Measurements from ENCODE around the gene ARHGEF26. TPM values are rescaled to one million over a fixed set of nuclear protein-coding genes. Genes with fewer than 3 reads are reported as not detected.

Gene ARHGEF26
- total and polyA plus RNA-seq, 9 donors, result 9.4 to 20.1 (median 12.2) TPM

DNA sequence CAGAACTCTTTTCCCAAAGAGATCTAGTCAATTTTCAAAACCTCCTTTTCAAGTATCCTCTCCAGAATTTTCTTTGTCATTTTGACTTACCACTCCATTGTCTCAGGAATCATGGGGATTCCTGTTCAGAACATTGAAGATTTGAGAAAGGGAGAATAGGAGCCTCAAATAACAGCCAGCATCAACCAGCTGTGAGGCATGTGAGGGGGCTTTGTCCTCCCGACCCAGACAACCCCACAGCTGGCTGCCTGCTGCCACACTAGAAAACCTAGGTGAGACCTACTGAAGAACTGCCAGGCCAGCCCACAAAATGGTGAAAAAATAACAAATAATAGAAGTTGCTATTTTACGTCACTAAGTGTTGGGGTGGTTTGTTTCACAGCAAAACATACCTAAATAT, 5.9 kb upstream of the ARHGEF26 start:
- Histone ChIP-seq H3K27me3 (ENCODE audit: control insufficient read depth, insufficient read depth, low read length) (no peaks in the 10 kb centered on the region), H3K27ac (ENCODE audit: low read length) (no peak overlapping the region), H3K4me1 (ENCODE audit: control insufficient read depth, insufficient read depth, low read length) (peaks cover under 1% of the 10 kb centered on the region), H3K4me3 (ENCODE audit: low read length) (no peak overlapping the region), H3K9me3 (replicated peaks; ENCODE audit: control insufficient read depth, low read depth, low read length) (no peaks in the 10 kb centered on the region), H3K36me3 (ENCODE audit: control insufficient read depth, insufficient read depth, low read length) (no peaks in the 10 kb centered on the region)
- DNase-seq, result no peak
- WGBS (ENCODE audit: insufficient coverage), result no CpG with 5 or more reads among the region's 2 CpGs

GRCh38 chr3:154119951-154120350, 1.2 kb upstream of the ARHGEF26 start:
- Histone ChIP-seq H3K27me3 (ENCODE audit: control insufficient read depth, insufficient read depth, low read length) (peaks cover 14% of the 10 kb centered on the region), H3K36me3 (ENCODE audit: control insufficient read depth, insufficient read depth, low read length) (no peaks in the 10 kb centered on the region), H3K4me3 (ENCODE audit: low read length) (no peak overlapping the region), H3K4me1 (ENCODE audit: control insufficient read depth, insufficient read depth, low read length) (peaks cover 12% of the 10 kb centered on the region), H3K9me3 (replicated peaks; ENCODE audit: control insufficient read depth, low read depth, low read length) (no peaks in the 10 kb centered on the region), H3K27ac (ENCODE audit: low read length) (no peak overlapping the region)
- no CpG with 5 or more reads among the region's 2 CpGs for WGBS (ENCODE audit: insufficient coverage)
- DNase-seq, result no peak

DNA sequence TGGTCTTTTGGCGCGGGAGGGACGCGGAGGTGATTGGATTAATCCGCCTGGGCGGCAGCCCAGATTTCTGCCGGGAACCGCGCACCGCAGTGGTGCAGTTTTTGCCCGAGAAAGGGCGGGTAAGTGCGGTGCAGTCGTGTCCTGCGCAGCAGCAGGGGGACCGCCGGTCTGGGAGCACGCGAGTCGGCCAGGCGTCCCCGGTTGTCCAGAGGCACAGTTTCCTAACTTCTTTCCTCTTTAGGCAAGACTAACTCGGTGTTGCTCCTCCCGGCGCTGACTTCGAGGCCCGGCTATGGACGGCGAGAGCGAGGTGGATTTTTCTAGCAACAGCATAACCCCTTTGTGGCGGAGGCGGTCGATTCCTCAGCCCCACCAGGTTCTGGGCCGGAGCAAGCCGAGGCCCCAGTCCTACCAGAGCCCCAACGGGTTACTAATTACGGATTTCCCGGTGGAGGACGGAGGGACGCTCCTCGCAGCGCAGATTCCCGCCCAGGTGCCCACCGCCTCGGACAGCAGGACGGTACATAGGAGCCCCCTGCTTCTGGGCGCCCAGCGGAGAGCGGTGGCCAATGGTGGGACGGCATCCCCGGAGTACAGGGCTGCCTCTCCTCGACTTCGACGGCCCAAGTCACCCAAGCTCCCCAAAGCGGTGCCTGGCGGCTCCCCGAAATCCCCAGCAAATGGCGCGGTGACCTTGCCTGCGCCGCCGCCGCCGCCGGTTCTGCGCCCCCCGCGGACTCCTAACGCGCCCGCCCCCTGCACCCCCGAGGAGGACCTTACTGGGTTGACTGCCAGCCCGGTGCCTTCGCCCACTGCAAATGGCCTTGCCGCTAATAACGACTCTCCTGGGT, 736 bp downstream of the ARHGEF26 start:
- Histone ChIP-seq H3K4me3 (ENCODE audit: low read length) (peak overlapping the region; percentile 66), H3K27ac (ENCODE audit: low read length) (peak overlapping the region; percentile 52), H3K9me3 (replicated peaks; ENCODE audit: control insufficient read depth, low read depth, low read length) (no peaks in the 10 kb centered on the region), H3K27me3 (ENCODE audit: control insufficient read depth, insufficient read depth, low read length) (peaks cover 14% of the 10 kb centered on the region), H3K36me3 (ENCODE audit: control insufficient read depth, insufficient read depth, low read length) (no peaks in the 10 kb centered on the region), H3K4me1 (ENCODE audit: control insufficient read depth, insufficient read depth, low read length) (peaks cover 12% of the 10 kb centered on the region)
- peak; percentile 62 for DNase-seq
- WGBS (ENCODE audit: insufficient coverage), result under 1% methylated on average over 73 of the region's 76 CpGs

DNA sequence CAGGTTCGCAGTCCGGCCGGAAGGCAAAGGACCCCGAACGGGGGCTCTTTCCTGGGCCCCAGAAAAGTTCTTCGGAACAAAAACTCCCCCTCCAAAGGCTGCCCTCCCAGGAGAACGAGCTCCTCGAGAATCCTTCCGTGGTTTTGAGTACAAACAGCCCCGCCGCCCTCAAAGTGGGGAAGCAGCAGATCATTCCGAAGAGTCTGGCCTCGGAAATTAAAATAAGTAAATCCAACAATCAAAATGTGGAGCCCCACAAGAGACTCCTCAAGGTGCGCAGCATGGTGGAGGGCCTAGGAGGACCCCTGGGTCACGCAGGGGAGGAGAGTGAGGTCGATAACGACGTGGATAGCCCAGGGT, 1.3 kb downstream of the ARHGEF26 start:
- no peaks in the 10 kb centered on the region for H3K36me3 ChIP-seq (ENCODE audit: control insufficient read depth, insufficient read depth, low read length)
- WGBS (ENCODE audit: insufficient coverage), result 3% methylated on average over 11 of the region's 18 CpGs
- peak overlapping the region; percentile 66 for H3K4me3 ChIP-seq (ENCODE audit: low read length)
- H3K9me3 ChIP-seq (replicated peaks; ENCODE audit: control insufficient read depth, low read depth, low read length), result no peaks in the 10 kb centered on the region
- no peak for DNase-seq
- peak overlapping the region; percentile 36 for H3K27ac ChIP-seq (ENCODE audit: low read length)
- peaks cover 14% of the 10 kb centered on the region for H3K27me3 ChIP-seq (ENCODE audit: control insufficient read depth, insufficient read depth, low read length)
- H3K4me1 ChIP-seq (ENCODE audit: control insufficient read depth, insufficient read depth, low read length), result peaks cover 12% of the 10 kb centered on the region

DNA sequence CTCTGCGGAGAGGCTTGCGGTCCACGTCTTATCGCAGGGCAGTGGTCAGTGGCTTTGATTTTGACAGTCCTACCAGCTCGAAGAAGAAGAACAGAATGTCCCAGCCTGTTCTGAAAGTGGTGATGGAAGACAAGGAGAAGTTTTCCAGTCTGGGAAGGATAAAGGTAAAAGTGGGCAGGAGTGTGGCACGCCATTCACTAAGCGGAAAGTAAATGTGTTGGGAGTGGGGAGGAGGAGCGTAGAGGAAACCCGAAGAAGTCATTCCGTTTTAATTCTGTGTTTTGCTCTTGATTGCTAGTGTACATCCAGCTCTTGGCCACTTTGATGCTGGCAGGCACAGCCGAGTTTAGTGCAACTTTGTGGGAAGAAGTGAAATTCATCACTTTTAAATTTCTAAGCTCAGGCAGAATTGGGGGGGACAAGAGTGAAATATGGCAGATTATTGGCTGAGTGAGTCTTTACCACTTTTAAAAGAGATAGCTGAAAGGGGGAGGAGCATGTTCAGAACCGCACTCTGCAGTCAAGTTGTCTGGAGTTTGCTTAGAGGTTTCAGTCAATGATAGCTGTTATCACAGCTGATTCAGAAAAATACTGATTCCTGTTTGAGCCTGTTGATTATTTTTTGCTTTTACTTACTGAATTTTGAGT, 1.8 kb downstream of the ARHGEF26 start:
- Histone ChIP-seq H3K27ac (ENCODE audit: low read length) (peak overlapping the region; percentile 36), H3K36me3 (ENCODE audit: control insufficient read depth, insufficient read depth, low read length) (no peaks in the 10 kb centered on the region), H3K9me3 (replicated peaks; ENCODE audit: control insufficient read depth, low read depth, low read length) (no peaks in the 10 kb centered on the region), H3K4me1 (ENCODE audit: control insufficient read depth, insufficient read depth, low read length) (peaks cover 12% of the 10 kb centered on the region), H3K27me3 (ENCODE audit: control insufficient read depth, insufficient read depth, low read length) (peaks cover 14% of the 10 kb centered on the region), H3K4me3 (ENCODE audit: low read length) (peak overlapping the region; percentile 66)
- 7% methylated on average over 9 of the region's 12 CpGs for WGBS (ENCODE audit: insufficient coverage)
- peak; percentile 60 for DNase-seq

DNA sequence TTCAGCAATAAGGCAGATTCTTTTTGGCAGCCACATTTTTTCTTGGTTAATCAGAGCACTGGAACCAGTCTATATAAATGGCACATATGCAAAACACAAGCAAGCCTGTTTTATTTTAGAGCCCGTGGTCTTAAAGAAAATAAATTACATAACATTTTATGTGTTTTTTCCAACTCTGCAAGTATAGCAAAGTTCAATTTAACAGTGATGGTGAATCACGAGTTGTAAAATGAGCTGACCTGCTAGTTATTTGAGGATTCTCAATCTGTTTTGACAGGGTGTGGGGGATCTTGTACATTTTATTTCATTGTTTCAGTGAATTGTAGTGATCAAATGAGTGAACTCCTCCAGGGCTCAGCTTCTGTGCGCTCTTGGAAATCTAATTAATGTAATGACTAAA, 2.7 kb downstream of the ARHGEF26 start:
- no peaks in the 10 kb centered on the region for H3K9me3 ChIP-seq (replicated peaks; ENCODE audit: control insufficient read depth, low read depth, low read length)
- peaks cover 12% of the 10 kb centered on the region for H3K4me1 ChIP-seq (ENCODE audit: control insufficient read depth, insufficient read depth, low read length)
- WGBS (ENCODE audit: insufficient coverage), result 0% methylated on average over 1 of the region's 3 CpGs
- peak overlapping the region; percentile 36 for H3K27ac ChIP-seq (ENCODE audit: low read length)
- DNase-seq, result peak; percentile 40
- H3K4me3 ChIP-seq (ENCODE audit: low read length), result peak overlapping the region; percentile 66
- H3K27me3 ChIP-seq (ENCODE audit: control insufficient read depth, insufficient read depth, low read length), result peaks cover 14% of the 10 kb centered on the region
- no peaks in the 10 kb centered on the region for H3K36me3 ChIP-seq (ENCODE audit: control insufficient read depth, insufficient read depth, low read length)

DNA sequence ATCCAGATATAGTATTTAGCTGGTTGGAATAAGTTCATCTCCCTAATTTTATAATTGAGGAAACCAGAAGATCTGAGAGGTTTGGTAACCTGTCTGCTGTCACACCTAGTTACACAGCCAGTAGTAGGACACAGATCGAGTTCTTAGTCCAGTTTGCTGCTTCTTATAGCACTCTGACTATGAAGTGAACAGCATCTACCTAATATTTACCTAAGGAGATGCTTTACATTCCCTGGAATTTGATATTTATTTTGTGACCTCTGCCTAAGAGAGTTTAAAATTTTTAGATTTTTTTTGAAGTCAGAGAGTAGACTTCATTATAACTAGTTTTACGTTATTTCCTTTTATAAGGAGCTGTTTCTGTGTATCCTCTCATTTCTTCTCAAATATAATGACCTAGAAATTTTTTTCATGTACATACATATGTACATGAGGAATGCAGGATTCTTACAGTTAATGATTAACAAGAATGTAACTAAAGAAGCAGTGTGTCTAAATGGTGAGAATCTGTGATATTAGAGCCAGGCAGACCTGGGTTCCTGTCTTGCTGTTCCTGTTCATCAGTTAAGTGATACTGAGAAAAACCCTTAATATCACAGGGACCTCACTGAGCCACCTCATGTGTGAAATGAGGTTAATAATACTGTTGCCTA, 4.3 kb downstream of the ARHGEF26 start:
- peaks cover 10% of the 10 kb centered on the region for H3K4me1 ChIP-seq (ENCODE audit: control insufficient read depth, insufficient read depth, low read length)
- H3K9me3 ChIP-seq (replicated peaks; ENCODE audit: control insufficient read depth, low read depth, low read length), result no peaks in the 10 kb centered on the region

DNA sequence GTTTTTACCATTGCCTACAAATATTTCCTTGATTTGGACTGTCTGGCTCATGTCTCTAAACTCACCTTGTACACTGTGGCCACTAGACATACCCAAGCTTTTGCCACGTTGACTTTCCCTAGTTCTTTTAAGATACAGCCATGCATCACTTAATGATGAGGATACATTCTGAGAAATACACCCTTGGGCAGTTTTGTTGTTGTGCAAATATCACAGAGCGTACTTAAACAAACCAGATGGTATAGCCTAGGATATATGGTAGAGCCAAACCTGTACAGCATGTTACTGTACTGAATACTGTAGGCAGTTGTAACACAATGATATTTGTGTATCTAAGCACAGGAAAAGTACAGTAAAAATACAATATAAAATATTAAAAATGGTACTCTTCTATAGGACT, 5.5 kb downstream of the ARHGEF26 start:
- Histone ChIP-seq H3K36me3 (ENCODE audit: control insufficient read depth, insufficient read depth, low read length) (peaks cover 2% of the 10 kb centered on the region), H3K27me3 (ENCODE audit: control insufficient read depth, insufficient read depth, low read length) (peaks cover 12% of the 10 kb centered on the region), H3K4me1 (ENCODE audit: control insufficient read depth, insufficient read depth, low read length) (peaks cover 7% of the 10 kb centered on the region), H3K4me3 (ENCODE audit: low read length) (no peak overlapping the region), H3K9me3 (replicated peaks; ENCODE audit: control insufficient read depth, low read depth, low read length) (no peaks in the 10 kb centered on the region), H3K27ac (ENCODE audit: low read length) (no peak overlapping the region)
- WGBS (ENCODE audit: insufficient coverage), result no CpG with 5 or more reads among the region's 2 CpGs
- no peak for DNase-seq

More for the DNA sequence above, 4.3 kb downstream of the ARHGEF26 start:
- peaks cover 14% of the 10 kb centered on the region for H3K27me3 ChIP-seq (ENCODE audit: control insufficient read depth, insufficient read depth, low read length)
- H3K36me3 ChIP-seq (ENCODE audit: control insufficient read depth, insufficient read depth, low read length), result peaks cover 2% of the 10 kb centered on the region
- no peak for DNase-seq
- WGBS (ENCODE audit: insufficient coverage), result no CpG with 5 or more reads among the region's 2 CpGs
- no peak overlapping the region for H3K4me3 ChIP-seq (ENCODE audit: low read length)
- H3K27ac ChIP-seq (ENCODE audit: low read length), result no peak overlapping the region

DNA sequence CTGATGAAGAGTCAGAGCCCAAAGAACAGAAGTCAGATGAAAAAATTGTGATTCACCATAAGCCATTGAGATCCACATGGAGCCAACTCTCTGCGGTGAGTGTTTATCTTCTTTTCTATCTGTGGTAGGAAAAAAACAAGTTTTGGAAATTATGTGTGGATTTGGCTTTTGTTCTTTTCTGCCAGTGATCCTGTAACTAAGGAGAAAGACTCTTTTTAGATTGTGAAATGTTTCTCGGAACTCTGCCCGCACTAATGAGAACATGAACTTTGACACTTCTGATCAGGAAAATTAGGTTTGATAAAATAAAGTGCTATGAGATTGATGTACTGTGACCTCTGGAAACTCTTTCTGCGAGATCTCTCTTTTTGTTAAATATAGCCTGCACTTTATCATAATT, 8.4 kb downstream of the ARHGEF26 start:
- Histone ChIP-seq H3K27ac (ENCODE audit: low read length) (no peak overlapping the region), H3K36me3 (ENCODE audit: control insufficient read depth, insufficient read depth, low read length) (peaks cover 2% of the 10 kb centered on the region), H3K4me3 (ENCODE audit: low read length) (no peak overlapping the region), H3K27me3 (ENCODE audit: control insufficient read depth, insufficient read depth, low read length) (no peaks in the 10 kb centered on the region), H3K9me3 (replicated peaks; ENCODE audit: control insufficient read depth, low read depth, low read length) (no peaks in the 10 kb centered on the region), H3K4me1 (ENCODE audit: control insufficient read depth, insufficient read depth, low read length) (no peaks in the 10 kb centered on the region)
- 80% methylated on average over 2 of the region's 4 CpGs for WGBS (ENCODE audit: insufficient coverage)
- DNase-seq, result no peak

GRCh38 chr3:154130540-154130939, 9.3 kb downstream of the ARHGEF26 start:
- no peak for DNase-seq
- WGBS (ENCODE audit: insufficient coverage), result no CpG with 5 or more reads among the region's 3 CpGs
- no peaks in the 10 kb centered on the region for H3K9me3 ChIP-seq (replicated peaks; ENCODE audit: control insufficient read depth, low read depth, low read length)
- peaks cover 2% of the 10 kb centered on the region for H3K36me3 ChIP-seq (ENCODE audit: control insufficient read depth, insufficient read depth, low read length)
- H3K4me3 ChIP-seq (ENCODE audit: low read length), result no peak overlapping the region
- no peaks in the 10 kb centered on the region for H3K4me1 ChIP-seq (ENCODE audit: control insufficient read depth, insufficient read depth, low read length)
- no peak overlapping the region for H3K27ac ChIP-seq (ENCODE audit: low read length)
- no peaks in the 10 kb centered on the region for H3K27me3 ChIP-seq (ENCODE audit: control insufficient read depth, insufficient read depth, low read length)

Measured in muscle of leg (tissue), 11 donors.